ENCODE results near the gene EML1.
"Not testable (repeated sequence)": the region's sequence is repeated elsewhere in the genome, so short reads cannot be mapped to it uniquely, and the experiment has no call there.

Gene EML1

GRCh38 chr14:99760817-99761216 lies 32.4 kb upstream of the EML1 start:
- WGBS (ENCODE audit: insufficient coverage): 100% methylated on average over 4 of the region's 5 CpGs
- Histone ChIP-seq H3K36me3 (ENCODE audit: control insufficient read depth in 4 of 4, insufficient read depth in 4 of 4, low read length in 3 of 4) (no peaks in the 10 kb centered on the region), H3K27me3 (replicated peaks in 2 of 5; ENCODE audit: control insufficient read depth in 4 of 5, insufficient read depth in 5 of 5, low read length in 4 of 5) (peaks cover 0 to 77% (median 5%) of the 10 kb centered on the region in 5 experiments), H3K4me1 (ENCODE audit: control extremely low read depth in 1 of 4, control insufficient read depth in 4 of 4, insufficient read depth in 4 of 4, low read length in 3 of 4) (peaks cover 0 to under 1% (median 0%) of the 10 kb centered on the region in 4 experiments), H3K9me3 (ENCODE audit: control extremely low read depth in 1 of 5, control insufficient read depth in 4 of 5, insufficient read depth in 2 of 5, low read depth in 1 of 5, low read length in 4 of 5) (peaks cover 0 to 5% (median 0%) of the 10 kb centered on the region in 5 experiments), H3K4me3 (ENCODE audit: control insufficient read depth in 1 of 7, extremely low read depth in 1 of 7, insufficient read depth in 4 of 7, low read depth in 2 of 7, low read length in 6 of 7) (no peak overlapping the region), H3K27ac (ENCODE audit: insufficient read depth in 1 of 2, low read depth in 1 of 2, low read length in 2 of 2, poor library complexity in 1 of 2, severe bottlenecking in 2 of 2) (no peak overlapping the region)
- ChIA-PET POLR2A (no interaction called here), CTCF (interaction anchor here (1.1 kb wide), 1 partner anchor 91 kb away, joined by 3 read pairs; no protein-coding TSS in a partner anchor)
- DNase-seq: no peak

GRCh38 chr14:99762911-99763310 lies 30.3 kb upstream of the EML1 start:
- H3K27me3 ChIP-seq (replicated peaks in 2 of 5; ENCODE audit: control insufficient read depth in 4 of 5, insufficient read depth in 5 of 5, low read length in 4 of 5): peaks cover 0 to 69% (median 9%) of the 10 kb centered on the region in 5 experiments
- 100% methylated on average over 3 of the region's 4 CpGs for WGBS (ENCODE audit: insufficient coverage)
- DNase-seq; H3K36me3 ChIP-seq (ENCODE audit: control insufficient read depth in 4 of 4, insufficient read depth in 4 of 4, low read length in 3 of 4); H3K4me1 ChIP-seq (ENCODE audit: control extremely low read depth in 1 of 4, control insufficient read depth in 4 of 4, insufficient read depth in 4 of 4, low read length in 3 of 4); POLR2A ChIA-PET; H3K4me3 ChIP-seq (ENCODE audit: control insufficient read depth in 1 of 7, extremely low read depth in 1 of 7, insufficient read depth in 4 of 7, low read depth in 2 of 7, low read length in 6 of 7); H3K27ac ChIP-seq (ENCODE audit: insufficient read depth in 1 of 2, low read depth in 1 of 2, low read length in 2 of 2, poor library complexity in 1 of 2, severe bottlenecking in 2 of 2); H3K9me3 ChIP-seq (ENCODE audit: control extremely low read depth in 1 of 5, control insufficient read depth in 4 of 5, insufficient read depth in 2 of 5, low read depth in 1 of 5, low read length in 4 of 5): not testable (repeated sequence)
- CTCF ChIA-PET: interaction anchor here (2.0 kb wide), 1 partner anchor 9 kb away, joined by 6 read pairs; no protein-coding TSS in a partner anchor

- Histone ChIP-seq H3K36me3 (ENCODE audit: control insufficient read depth in 4 of 4, insufficient read depth in 4 of 4, low read length in 3 of 4) (no peaks in the 10 kb centered on the region), H3K9me3 (ENCODE audit: control extremely low read depth in 1 of 5, control insufficient read depth in 4 of 5, insufficient read depth in 2 of 5, low read depth in 1 of 5, low read length in 4 of 5) (peaks cover 0 to 5% (median 0%) of the 10 kb centered on the region in 5 experiments), H3K27me3 (replicated peaks in 2 of 5; ENCODE audit: control insufficient read depth in 4 of 5, insufficient read depth in 5 of 5, low read length in 4 of 5) (peaks cover 0 to 70% (median 9%) of the 10 kb centered on the region in 5 experiments), H3K4me1 (ENCODE audit: control extremely low read depth in 1 of 4, control insufficient read depth in 4 of 4, insufficient read depth in 4 of 4, low read length in 3 of 4) (no peaks in the 10 kb centered on the region), H3K4me3 (ENCODE audit: control insufficient read depth in 1 of 7, extremely low read depth in 1 of 7, insufficient read depth in 4 of 7, low read depth in 2 of 7, low read length in 6 of 7) (no peak overlapping the region), H3K27ac (ENCODE audit: insufficient read depth in 1 of 2, low read depth in 1 of 2, low read length in 2 of 2, poor library complexity in 1 of 2, severe bottlenecking in 2 of 2) (no peak overlapping the region)
- DNase-seq: no peak
- CTCF ChIA-PET: interaction anchor here (0.9 to 2.0 kb wide), 3 partner anchors 8 to 48 kb away, joined by 3 to 6 read pairs (median 3); no protein-coding TSS in a partner anchor
- 95% methylated on average over 9 of the region's 13 CpGs for WGBS (ENCODE audit: insufficient coverage)
- POLR2A ChIA-PET: no interaction called here
Observed at GRCh38 chr14:99763527-99764221, 29.5 kb upstream of the EML1 start.

GRCh38 chr14:99764222-99764706 lies 28.9 kb upstream of the EML1 start:
- DNase-seq: no peak
- Histone ChIP-seq H3K27ac (ENCODE audit: insufficient read depth in 1 of 2, low read depth in 1 of 2, low read length in 2 of 2, poor library complexity in 1 of 2, severe bottlenecking in 2 of 2) (no peak overlapping the region), H3K4me3 (ENCODE audit: control insufficient read depth in 1 of 7, extremely low read depth in 1 of 7, insufficient read depth in 4 of 7, low read depth in 2 of 7, low read length in 6 of 7) (no peak overlapping the region), H3K9me3 (ENCODE audit: control extremely low read depth in 1 of 5, control insufficient read depth in 4 of 5, insufficient read depth in 2 of 5, low read depth in 1 of 5, low read length in 4 of 5) (peaks cover 0 to 5% (median 0%) of the 10 kb centered on the region in 5 experiments), H3K36me3 (ENCODE audit: control insufficient read depth in 4 of 4, insufficient read depth in 4 of 4, low read length in 3 of 4) (no peaks in the 10 kb centered on the region), H3K27me3 (replicated peaks in 2 of 5; ENCODE audit: control insufficient read depth in 4 of 5, insufficient read depth in 5 of 5, low read length in 4 of 5) (peaks cover 0 to 69% (median 9%) of the 10 kb centered on the region in 5 experiments), H3K4me1 (ENCODE audit: control extremely low read depth in 1 of 4, control insufficient read depth in 4 of 4, insufficient read depth in 4 of 4, low read length in 3 of 4) (no peaks in the 10 kb centered on the region)
- 92% methylated on average over 9 of the region's 11 CpGs for WGBS (ENCODE audit: insufficient coverage)
- ChIA-PET POLR2A (no interaction called here), CTCF (interaction anchor here (0.9 to 2.0 kb wide), 3 partner anchors 9 to 47 kb away, joined by 3 to 6 read pairs (median 3); no protein-coding TSS in a partner anchor)

- no peaks in the 10 kb centered on the region for H3K36me3 ChIP-seq (ENCODE audit: control insufficient read depth in 4 of 4, insufficient read depth in 4 of 4, low read length in 3 of 4)
- H3K27me3 ChIP-seq (replicated peaks in 2 of 5; ENCODE audit: control insufficient read depth in 4 of 5, insufficient read depth in 5 of 5, low read length in 4 of 5): peaks cover 0 to 66% (median 9%) of the 10 kb centered on the region in 5 experiments
- H3K4me3 ChIP-seq (ENCODE audit: control insufficient read depth in 1 of 7, extremely low read depth in 1 of 7, insufficient read depth in 4 of 7, low read depth in 2 of 7, low read length in 6 of 7): no peak overlapping the region
- WGBS (ENCODE audit: insufficient coverage): 97% methylated on average over 5 of the region's 6 CpGs
- H3K4me1 ChIP-seq (ENCODE audit: control extremely low read depth in 1 of 4, control insufficient read depth in 4 of 4, insufficient read depth in 4 of 4, low read length in 3 of 4): no peaks in the 10 kb centered on the region
- no peak overlapping the region for H3K27ac ChIP-seq (ENCODE audit: insufficient read depth in 1 of 2, low read depth in 1 of 2, low read length in 2 of 2, poor library complexity in 1 of 2, severe bottlenecking in 2 of 2)
- CTCF ChIA-PET: interaction anchor here (1.4 kb wide), 1 partner anchor 13 kb away, joined by 3 read pairs; no protein-coding TSS in a partner anchor
- DNase-seq: no peak
- peaks cover 0 to 9% (median 0%) of the 10 kb centered on the region in 5 experiments for H3K9me3 ChIP-seq (ENCODE audit: control extremely low read depth in 1 of 5, control insufficient read depth in 4 of 5, insufficient read depth in 2 of 5, low read depth in 1 of 5, low read length in 4 of 5)
- POLR2A ChIA-PET: interaction anchor here (0.6 kb wide), 1 partner anchor 1965 kb away, joined by 3 read pairs; no protein-coding TSS in a partner anchor
Observed at GRCh38 chr14:99768381-99768780, 24.8 kb upstream of the EML1 start.

- CTCF ChIA-PET: no interaction called here
- peaks cover 0 to 9% (median 0%) of the 10 kb centered on the region in 5 experiments for H3K9me3 ChIP-seq (ENCODE audit: control extremely low read depth in 1 of 5, control insufficient read depth in 4 of 5, insufficient read depth in 2 of 5, low read depth in 1 of 5, low read length in 4 of 5)
- no peaks in the 10 kb centered on the region for H3K4me1 ChIP-seq (ENCODE audit: control extremely low read depth in 1 of 4, control insufficient read depth in 4 of 4, insufficient read depth in 4 of 4, low read length in 3 of 4)
- peaks cover 0 to 64% (median 9%) of the 10 kb centered on the region in 5 experiments for H3K27me3 ChIP-seq (replicated peaks in 2 of 5; ENCODE audit: control insufficient read depth in 4 of 5, insufficient read depth in 5 of 5, low read length in 4 of 5)
- no peak overlapping the region for H3K27ac ChIP-seq (ENCODE audit: insufficient read depth in 1 of 2, low read depth in 1 of 2, low read length in 2 of 2, poor library complexity in 1 of 2, severe bottlenecking in 2 of 2)
- WGBS (ENCODE audit: insufficient coverage): 93% methylated on average over 5 of the region's 6 CpGs
- no peak overlapping the region for H3K4me3 ChIP-seq (ENCODE audit: control insufficient read depth in 1 of 7, extremely low read depth in 1 of 7, insufficient read depth in 4 of 7, low read depth in 2 of 7, low read length in 6 of 7)
- H3K36me3 ChIP-seq (ENCODE audit: control insufficient read depth in 4 of 4, insufficient read depth in 4 of 4, low read length in 3 of 4): no peaks in the 10 kb centered on the region
- POLR2A ChIA-PET: no interaction called here
- no peak for DNase-seq
Observed at GRCh38 chr14:99769123-99769522, 24.1 kb upstream of the EML1 start.

- no peak overlapping the region for H3K27ac ChIP-seq (ENCODE audit: insufficient read depth in 1 of 2, low read depth in 1 of 2, low read length in 2 of 2, poor library complexity in 1 of 2, severe bottlenecking in 2 of 2)
- no peak for DNase-seq
- peaks cover 0 to 63% (median 10%) of the 10 kb centered on the region in 5 experiments for H3K27me3 ChIP-seq (replicated peaks in 2 of 5; ENCODE audit: control insufficient read depth in 4 of 5, insufficient read depth in 5 of 5, low read length in 4 of 5)
- H3K9me3 ChIP-seq (ENCODE audit: control extremely low read depth in 1 of 5, control insufficient read depth in 4 of 5, insufficient read depth in 2 of 5, low read depth in 1 of 5, low read length in 4 of 5): peaks cover 0 to 9% (median 0%) of the 10 kb centered on the region in 5 experiments
- H3K4me1 ChIP-seq (ENCODE audit: control extremely low read depth in 1 of 4, control insufficient read depth in 4 of 4, insufficient read depth in 4 of 4, low read length in 3 of 4): peaks cover 0 to 4% (median 0%) of the 10 kb centered on the region in 4 experiments
- WGBS (ENCODE audit: insufficient coverage): 100% methylated on average over 2 of the region's 3 CpGs
- no peaks in the 10 kb centered on the region for H3K36me3 ChIP-seq (ENCODE audit: control insufficient read depth in 4 of 4, insufficient read depth in 4 of 4, low read length in 3 of 4)
- POLR2A ChIA-PET: no interaction called here
- H3K4me3 ChIP-seq (ENCODE audit: control insufficient read depth in 1 of 7, extremely low read depth in 1 of 7, insufficient read depth in 4 of 7, low read depth in 2 of 7, low read length in 6 of 7): no peak overlapping the region
- CTCF ChIA-PET: no interaction called here
Observed at GRCh38 chr14:99769799-99770198, 23.4 kb upstream of the EML1 start.

All from common myeloid progenitor, CD34-positive (primary cell).